ENCODE measurements around the gene SPPL3. TPM values are rescaled to one million over a fixed set of nuclear protein-coding genes. Genes with fewer than 3 reads are reported as not detected.

The SPPL3 gene
- total RNA-seq, 1 donor from 2014 or later: 25.8 TPM

DNA sequence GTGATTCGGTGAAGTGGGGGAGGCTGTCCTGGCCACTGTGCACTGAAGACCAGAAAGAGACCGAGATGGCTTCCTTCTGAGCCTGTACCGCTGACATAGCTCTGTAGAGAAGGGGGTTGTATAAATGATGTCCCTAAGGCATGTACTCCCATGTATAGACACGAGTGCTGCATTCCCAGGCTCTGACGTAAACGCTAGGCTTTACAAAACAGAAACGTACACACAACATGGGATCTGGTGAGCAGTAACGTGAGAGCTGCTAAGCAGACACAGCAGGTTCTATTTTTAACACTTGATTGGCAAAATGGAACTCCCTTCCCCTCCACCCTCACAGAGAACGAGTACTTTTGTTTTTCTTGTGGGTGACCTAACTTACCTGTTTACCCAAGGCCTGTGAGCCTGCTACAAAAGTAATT is 142.6 kb downstream of the SPPL3 start:
- Histone ChIP-seq H3F3A (ENCODE audit: low read depth) (no peaks in the 10 kb centered on the region), H3K36me3 (no peaks in the 10 kb centered on the region), H3K4me3 (no peak overlapping the region), H3K4me2 (no peak overlapping the region), H4K20me1 (ENCODE audit: low read depth) (no peaks in the 10 kb centered on the region), H3K9me3 (ENCODE audit: low read depth) (no peaks in the 10 kb centered on the region), H3K27me3 (no peaks in the 10 kb centered on the region), H3K79me2 (ENCODE audit: low read depth) (no peaks in the 10 kb centered on the region), H3K27ac (no peak overlapping the region), H2AFZ (replicated peaks) (no peak overlapping the region), H3K9ac (peak overlapping the region; percentile 1), H3K4me1 (no peaks in the 10 kb centered on the region)
- TF ChIP-seq, protein P1, sequence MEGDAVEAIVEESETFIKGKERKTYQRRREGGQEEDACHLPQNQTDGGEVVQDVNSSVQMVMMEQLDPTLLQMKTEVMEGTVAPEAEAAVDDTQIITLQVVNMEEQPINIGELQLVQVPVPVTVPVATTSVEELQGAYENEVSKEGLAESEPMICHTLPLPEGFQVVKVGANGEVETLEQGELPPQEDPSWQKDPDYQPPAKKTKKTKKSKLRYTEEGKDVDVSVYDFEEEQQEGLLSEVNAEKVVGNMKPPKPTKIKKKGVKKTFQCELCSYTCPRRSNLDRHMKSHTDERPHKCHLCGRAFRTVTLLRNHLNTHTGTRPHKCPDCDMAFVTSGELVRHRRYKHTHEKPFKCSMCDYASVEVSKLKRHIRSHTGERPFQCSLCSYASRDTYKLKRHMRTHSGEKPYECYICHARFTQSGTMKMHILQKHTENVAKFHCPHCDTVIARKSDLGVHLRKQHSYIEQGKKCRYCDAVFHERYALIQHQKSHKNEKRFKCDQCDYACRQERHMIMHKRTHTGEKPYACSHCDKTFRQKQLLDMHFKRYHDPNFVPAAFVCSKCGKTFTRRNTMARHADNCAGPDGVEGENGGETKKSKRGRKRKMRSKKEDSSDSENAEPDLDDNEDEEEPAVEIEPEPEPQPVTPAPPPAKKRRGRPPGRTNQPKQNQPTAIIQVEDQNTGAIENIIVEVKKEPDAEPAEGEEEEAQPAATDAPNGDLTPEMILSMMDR (IDR thresholded peaks at IDR 0.05): no peak
- TF ChIP-seq EZH2 (IDR thresholded peaks at IDR 0.05): no peak
- TF ChIP-seq EZH2phosphoT487 (IDR thresholded peaks at IDR 0.05): no peak
- Mint-ChIP-seq H3K4me1 (peaks cover 18% of the 10 kb centered on the region), H3K4me3 (no peak overlapping the region), H3K9me3 (no peaks in the 10 kb centered on the region), H3K27ac (peak overlapping the region; percentile 6), H3K27me3 (ENCODE audit: insufficient read depth, low read depth) (peaks cover 2% of the 10 kb centered on the region), H3K36me3 (peaks cover 28% of the 10 kb centered on the region)
- DNase-seq (ENCODE audit: low spot score): no peak

DNA sequence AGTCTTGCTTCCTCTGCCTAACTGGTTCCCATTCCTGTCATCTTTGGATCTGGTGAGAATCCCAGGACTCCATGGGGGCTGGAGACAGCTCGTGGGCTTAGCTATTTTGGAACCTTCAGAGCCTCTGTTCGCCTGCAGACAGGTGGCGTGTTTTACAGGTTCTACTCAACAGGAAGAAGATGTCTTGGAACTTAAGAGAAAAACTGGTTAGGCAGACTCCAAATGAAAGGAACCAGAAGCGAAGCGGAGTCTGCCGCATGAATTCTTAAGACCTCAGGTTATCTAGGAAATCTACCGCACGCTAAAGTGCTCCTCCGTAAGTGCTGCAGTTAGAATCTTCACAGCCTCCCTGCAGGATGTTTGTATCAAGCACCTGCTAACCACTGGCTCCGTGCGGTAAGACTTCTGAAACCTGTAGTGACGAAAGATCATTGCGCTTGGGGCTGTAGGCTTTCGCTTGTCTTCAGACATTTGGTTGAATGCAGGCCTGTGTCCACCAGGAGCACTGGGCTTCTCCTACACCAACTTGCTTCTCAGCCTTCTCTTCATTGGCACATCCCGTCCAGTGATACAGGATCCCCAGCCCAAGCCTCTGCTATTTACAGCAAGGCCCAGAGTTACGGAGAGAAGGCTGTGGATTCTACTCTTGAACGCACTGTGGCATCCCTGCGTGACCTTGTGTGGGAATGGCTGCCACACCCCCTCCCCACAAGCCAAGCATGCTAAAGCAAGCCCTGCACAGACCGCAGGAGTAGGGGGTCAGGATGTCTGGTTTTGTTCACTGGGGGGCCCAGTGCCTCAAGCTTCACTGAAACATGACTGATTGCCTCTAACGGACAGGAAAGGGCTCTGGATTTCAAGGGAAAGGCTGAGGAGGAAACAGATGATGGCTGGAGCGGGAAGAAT is 143.6 kb downstream of the SPPL3 start:
- no peak for TF ChIP-seq EZH2 (IDR thresholded peaks at IDR 0.05)
- TF ChIP-seq, protein P1 (IDR thresholded peaks at IDR 0.05): no peak
- TF ChIP-seq EZH2phosphoT487 (IDR thresholded peaks at IDR 0.05): no peak
- H3K4me1 Mint-ChIP-seq: peaks cover 18% of the 10 kb centered on the region
- H3K27me3 Mint-ChIP-seq (ENCODE audit: insufficient read depth, low read depth): no peaks in the 10 kb centered on the region
- DNase-seq (ENCODE audit: low spot score): no peak
- Histone ChIP-seq H3K27ac (no peak overlapping the region), H3K4me2 (no peak overlapping the region), H4K20me1 (ENCODE audit: low read depth) (no peaks in the 10 kb centered on the region), H2AFZ (replicated peaks) (no peak overlapping the region), H3K79me2 (ENCODE audit: low read depth) (no peaks in the 10 kb centered on the region), H3F3A (ENCODE audit: low read depth) (no peaks in the 10 kb centered on the region), H3K9me3 (ENCODE audit: low read depth) (no peaks in the 10 kb centered on the region), H3K27me3 (no peaks in the 10 kb centered on the region), H3K9ac (no peak overlapping the region), H3K4me1 (no peaks in the 10 kb centered on the region), H3K4me3 (no peak overlapping the region), H3K36me3 (no peaks in the 10 kb centered on the region)
- H3K36me3 Mint-ChIP-seq: peaks cover 21% of the 10 kb centered on the region
- peak overlapping the region; percentile 47 for H3K27ac Mint-ChIP-seq
- peak overlapping the region; percentile 42 for H3K4me3 Mint-ChIP-seq
- H3K9me3 Mint-ChIP-seq: no peaks in the 10 kb centered on the region

DNA sequence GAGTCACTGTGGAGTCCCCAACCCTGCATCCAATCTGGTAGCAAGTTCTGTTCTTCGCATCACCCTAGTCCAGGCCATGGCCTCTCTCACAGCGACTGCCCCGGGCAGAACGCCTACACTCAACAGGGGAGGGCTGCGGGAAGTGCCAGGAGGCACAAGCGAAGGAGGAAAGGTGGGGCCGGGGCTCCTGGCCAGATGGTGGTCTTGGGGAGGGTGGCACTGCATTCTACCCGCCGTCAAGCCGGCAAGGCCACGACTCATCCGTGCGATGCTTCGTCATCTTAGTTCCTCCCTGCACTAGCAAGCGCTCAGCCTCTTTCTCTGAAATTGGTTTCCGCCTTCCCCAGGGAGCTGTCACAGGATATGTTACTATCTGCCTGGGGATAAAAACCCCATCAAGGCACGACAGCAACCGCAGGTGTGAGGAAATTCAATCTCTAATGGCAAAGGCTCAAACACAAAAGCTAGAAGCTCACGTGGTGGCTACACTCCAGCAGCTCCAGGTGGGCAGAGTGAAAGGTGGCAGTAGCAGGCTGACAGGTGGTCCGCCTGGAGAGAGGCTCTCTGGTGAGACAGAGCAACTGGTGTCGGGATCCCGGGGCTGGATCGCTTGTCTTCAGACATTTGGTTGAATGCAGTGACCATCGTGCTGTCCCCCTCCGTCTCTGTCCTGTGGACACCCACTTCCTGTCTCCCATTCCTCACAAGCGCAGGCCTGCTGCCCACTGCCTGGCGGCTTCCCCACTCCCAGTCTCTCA is 144.4 kb downstream of the SPPL3 start:
- Mint-ChIP-seq H3K36me3 (peaks cover 19% of the 10 kb centered on the region), H3K27ac (peak overlapping the region; percentile 47), H3K4me1 (peaks cover 18% of the 10 kb centered on the region), H3K4me3 (no peak overlapping the region), H3K9me3 (peaks cover 5% of the 10 kb centered on the region), H3K27me3 (ENCODE audit: insufficient read depth, low read depth) (no peaks in the 10 kb centered on the region)
- Histone ChIP-seq H3K9ac (no peak overlapping the region), H2AFZ (replicated peaks) (no peak overlapping the region), H3K4me1 (no peaks in the 10 kb centered on the region), H4K20me1 (ENCODE audit: low read depth) (no peaks in the 10 kb centered on the region), H3K27ac (no peak overlapping the region), H3K27me3 (no peaks in the 10 kb centered on the region), H3K4me2 (no peak overlapping the region), H3K4me3 (no peak overlapping the region), H3K36me3 (no peaks in the 10 kb centered on the region), H3F3A (ENCODE audit: low read depth) (no peaks in the 10 kb centered on the region), H3K79me2 (ENCODE audit: low read depth) (no peaks in the 10 kb centered on the region), H3K9me3 (ENCODE audit: low read depth) (no peaks in the 10 kb centered on the region)
- DNase-seq (ENCODE audit: low spot score): no peak
- TF ChIP-seq, protein P1 (IDR thresholded peaks at IDR 0.05): no peak
- no peak for TF ChIP-seq EZH2phosphoT487 (IDR thresholded peaks at IDR 0.05)
- TF ChIP-seq EZH2 (IDR thresholded peaks at IDR 0.05): no peak
